Hepatic stellate cell (primary cell): ENCODE data around the gene TMEM18.
"Not testable (repeated sequence)": the region's sequence is repeated elsewhere in the genome, so short reads cannot be mapped to it uniquely, and the experiment has no call there.

Experiments
- DNase-seq: peaks from one replicate; pipeline ENCODE4 v3.0.0; 2011; ENCODE audit warnings: low spot score

The TMEM18 gene

GRCh38 chr2:693606-694005 lies 16.4 kb upstream of the TMEM18 start:
- no peak for DNase-seq

- no peak for DNase-seq
Observed at GRCh38 chr2:692767-693166, 15.6 kb upstream of the TMEM18 start.

- no peak for DNase-seq
Observed at GRCh38 chr2:691821-692761, 14.9 kb upstream of the TMEM18 start.

- no peak for DNase-seq
Observed at GRCh38 chr2:690799-691198, 13.6 kb upstream of the TMEM18 start.

GRCh38 chr2:689877-690510 lies 12.8 kb upstream of the TMEM18 start:
- DNase-seq: no peak

GRCh38 chr2:689237-689636 lies 12.0 kb upstream of the TMEM18 start:
- no peak for DNase-seq

- DNase-seq: no peak
Observed at GRCh38 chr2:688504-689076, 11.4 kb upstream of the TMEM18 start.

- DNase-seq: no peak
Observed at GRCh38 chr2:685421-685820, 8.2 kb upstream of the TMEM18 start.

GRCh38 chr2:684913-685312 lies 7.7 kb upstream of the TMEM18 start:
- DNase-seq: not testable (repeated sequence)

GRCh38 chr2:682226-682625 lies 5.0 kb upstream of the TMEM18 start:
- DNase-seq: no peak

- DNase-seq: no peak
Observed at GRCh38 chr2:681312-681711, 4.1 kb upstream of the TMEM18 start.

GRCh38 chr2:680496-680895 lies 3.3 kb upstream of the TMEM18 start:
- DNase-seq: no peak

GRCh38 chr2:678964-679363 lies 1.8 kb upstream of the TMEM18 start:
- no peak for DNase-seq

- DNase-seq: no peak
Observed at GRCh38 chr2:677959-678550, 849 bp upstream of the TMEM18 start.

- peak; percentile 96 for DNase-seq
Observed at GRCh38 chr2:676647-677055, 555 bp downstream of the TMEM18 start.

GRCh38 chr2:675982-676646 lies 1.1 kb downstream of the TMEM18 start:
- DNase-seq: peak; percentile 65

GRCh38 chr2:675460-675859 lies 1.7 kb downstream of the TMEM18 start:
- DNase-seq: no peak

- DNase-seq: no peak
Observed at GRCh38 chr2:675051-675450, 2.2 kb downstream of the TMEM18 start.

GRCh38 chr2:674321-674985 lies 2.8 kb downstream of the TMEM18 start:
- DNase-seq: no peak

- DNase-seq: peak; percentile 31
Observed at GRCh38 chr2:673615-674320, 3.4 kb downstream of the TMEM18 start.

- DNase-seq: no peak
Observed at GRCh38 chr2:673016-673415, 4.2 kb downstream of the TMEM18 start.
